Breast epithelium (tissue), 4 donors: ENCODE measurements around the gene FAM161B. TPM values are rescaled to one million over a fixed set of nuclear protein-coding genes. Genes with fewer than 3 reads are reported as not detected.

ENCODE experiments used
- DNase-seq, 2 donors: peaks; one replicate each; pipeline ENCODE4 v3.0.0-alpha.2; 2019; ENCODE audit warnings: low spot score in 2 of 2
- H3K27ac ChIP-seq, 2 donors: fragments of 200-600 bp; sonication (generic) in 1 of 2; one replicate each; pipeline ENCODE4 v1.5.1; 2016 to 2019; ENCODE audit warnings: mild to moderate bottlenecking in 1 of 2
- H3K27me3 ChIP-seq, 2 donors: fragments of 200-600 bp; sonication (generic) in 1 of 2; one replicate each; pipeline versions ENCODE4 v1.5.1 to v1.6.0; 2017 to 2019; ENCODE audit warnings: control low read depth in 1 of 2, mild to moderate bottlenecking in 1 of 2
- H3K36me3 ChIP-seq: fragments of 200-600 bp; one replicate; pipeline ENCODE4 v1.5.1; 2019
- H3K4me1 ChIP-seq, 2 donors: fragments of 200-600 bp; sonication (generic); one replicate each; pipeline ENCODE4 v1.5.1; 2016 to 2019; ENCODE audit warnings: control low read depth in 1 of 2
- H3K4me3 ChIP-seq, 3 donors: fragments of 200-600 bp; sonication (generic); 1 replicate in 2 of 3; 2 replicates in 1 of 3; pipeline ENCODE4 v1.5.1; 2016 to 2019; ENCODE audit warnings: mild to moderate bottlenecking in 3 of 3, moderate library complexity in 2 of 3
- H3K9me3 ChIP-seq, 2 donors: fragments of 200-600 bp; sonication (generic) in 1 of 2; one replicate each; pipeline ENCODE4 v1.5.1; 2016 to 2019; ENCODE audit warnings: control low read depth in 1 of 2
- CTCF ChIP-seq, 3 donors: fragments of 450-650 bp; IDR thresholded peaks; one replicate each; pipeline ENCODE4 v1.5.1; 2016 to 2017; ENCODE audit warnings: antibody characterized with exemption in 3 of 3, mild to moderate bottlenecking in 3 of 3, moderate library complexity in 3 of 3
- POLR2A ChIP-seq: fragments of 450-650 bp; IDR thresholded peaks from one replicate; pipeline ENCODE4 v1.6.1; 2016; ENCODE audit warnings: antibody characterized with exemption, mild to moderate bottlenecking, moderate library complexity
- POLR2AphosphoS5 ChIP-seq, 3 donors: sonication (generic); formaldehyde crosslinking; IDR thresholded peaks; one replicate each; pipeline ENCODE4 v1.6.1; 2017; ENCODE audit warnings: antibody characterized with exemption in 3 of 3
- intact Hi-C: fragments of 100-400 bp; cut with DNase I; formaldehyde crosslinking; loops from one replicate; pipeline ENCODE4 v1.15.1; 2023; ENCODE audit warnings: low total_unique reads
- total RNA-seq, 3 donors: library from RNA; depleted of rRNA; stranded (reverse); fragments of >200 nt; gene quantifications; one replicate each; pipeline ENCODE4 v1.1.0, GENCODE V29; 2016

The FAM161B gene
- total RNA-seq, 3 donors from 2014 or later, result 4.5 to 12.3 (median 11.1) TPM

GRCh38 chr14:73884438-73885190, 65.3 kb downstream of the FAM161B start:
- Histone ChIP-seq H3K36me3 (no peaks in the 10 kb centered on the region), H3K27me3 (no peaks in the 10 kb centered on the region), H3K27ac (peak overlapping the region in 1 of 2 donors; percentile 1), H3K4me3 (peak overlapping the region in 1 of 3 donors; percentile 90), H3K9me3 (no peaks in the 10 kb centered on the region), H3K4me1 (peaks cover 0 to 7% of the 10 kb centered on the region in 2 donors)
- TF ChIP-seq POLR2AphosphoS5 (IDR thresholded peaks at IDR 0.05) (no peak), POLR2A (no peak), CTCF (IDR thresholded peaks at IDR 0.05) (no peak)
- intact Hi-C loops, result no loop called here
- no peak for DNase-seq

Other genes starting within 250 kb of the FAM161B start
- 10 to 100 TPM; 12.1 to 19.3 (median 19.2) TPM for gene PNMA1, start 235.7 kb downstream of the FAM161B start, total RNA-seq
- 10 to 100 TPM; 11.5 to 14.6 (median 12.3) TPM for gene PTGR2, start 98.3 kb downstream of the FAM161B start, total RNA-seq
- gene ZNF410, start 63.2 kb downstream of the FAM161B start, total RNA-seq, result 10 to 100 TPM; 47.8 to 71.1 (median 59.0) TPM
- 10 to 100 TPM; 37.9 to 64.8 (median 46.9) TPM for gene COQ6, start 208 bp upstream of the FAM161B start, total RNA-seq
- gene ENTPD5, start 69.2 kb upstream of the FAM161B start, total RNA-seq, result 10 to 100 TPM; 10.2 to 52.1 (median 25.0) TPM
- 10 to 100 TPM; 10.6 to 24.9 (median 18.7) TPM for gene BBOF1, start 69.3 kb upstream of the FAM161B start, total RNA-seq
- 10 to 100 TPM; 26.9 to 78.9 (median 40.7) TPM for gene ALDH6A1, start 134.4 kb upstream of the FAM161B start, total RNA-seq
- 10 to 100 TPM; 11.1 to 13.0 (median 11.4) TPM for gene LIN52, start 134.9 kb upstream of the FAM161B start, total RNA-seq